Stimulated activated CD8-positive, alpha-beta memory T cell treated with anti-CD3 and anti-CD28 coated beads, Interleukin-2, amount 100 ng/mL, for 1 hour (primary cell): ENCODE measurements around the gene TTLL9.

Experiments used
- DNase-seq, 2 donors: peaks; one replicate each; pipeline ENCODE4 v3.0.0-alpha.2; 2020; ENCODE audit warnings: low read depth in 2 of 2

TTLL9 gene

GRCh38 chr20:31945785-31946184, 75.4 kb downstream of the TTLL9 start:
- DNase-seq: no peak

- DNase-seq: no peak
Measured at GRCh38 chr20:31948008-31948407, 77.6 kb downstream of the TTLL9 start.

GRCh38 chr20:31949877-31950646, 79.6 kb downstream of the TTLL9 start:
- no peak for DNase-seq

DNA sequence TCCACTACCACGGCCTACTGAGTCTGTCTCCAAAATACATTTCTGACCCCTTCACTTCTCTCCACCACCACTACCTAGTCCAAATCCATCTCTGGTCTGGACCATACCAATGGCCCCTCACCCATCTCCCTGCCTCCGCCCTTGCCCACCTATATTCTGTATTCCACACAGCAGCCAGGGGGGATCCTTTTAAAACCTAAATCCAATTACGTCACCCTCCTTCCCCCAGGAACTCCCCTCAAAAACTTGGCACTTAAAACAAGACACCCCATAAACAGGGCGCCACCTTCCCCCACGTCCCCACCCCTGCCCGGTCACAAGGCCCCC, 80.7 kb downstream of the TTLL9 start:
- no peak for DNase-seq

GRCh38 chr20:31951530-31952453, 81.4 kb downstream of the TTLL9 start, which contains the start of gene PDRG1:
TSS of gene PDRG1 (minus strand) at chr20:31952046. CDS start at chr20:31951961, 85 bp downstream.
- peak; percentile 95 to 96 for DNase-seq

- no peak for DNase-seq
Measured at GRCh38 chr20:31953556-31954148, 83.2 kb downstream of the TTLL9 start.

DNA sequence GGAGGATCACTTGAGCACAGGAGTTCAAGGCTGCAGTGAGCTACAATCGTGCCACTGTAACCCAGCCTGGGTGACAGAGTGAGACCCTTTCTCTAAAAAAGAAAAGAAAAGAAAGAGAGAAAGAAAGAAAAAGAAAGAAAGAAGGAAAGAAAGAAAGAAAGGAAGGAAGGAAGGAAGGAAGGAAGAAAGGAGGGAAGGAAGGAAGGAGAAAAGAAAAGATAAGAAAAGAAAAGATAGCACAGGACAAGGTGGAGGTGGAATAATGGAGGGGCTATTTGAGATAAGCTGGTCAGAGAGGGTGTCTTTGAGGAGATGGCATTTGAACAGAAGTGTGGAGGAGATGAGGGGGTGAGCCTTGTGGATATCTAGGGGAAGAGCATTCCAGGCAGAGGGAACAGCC, 84.1 kb downstream of the TTLL9 start:
- DNase-seq: no peak

DNA sequence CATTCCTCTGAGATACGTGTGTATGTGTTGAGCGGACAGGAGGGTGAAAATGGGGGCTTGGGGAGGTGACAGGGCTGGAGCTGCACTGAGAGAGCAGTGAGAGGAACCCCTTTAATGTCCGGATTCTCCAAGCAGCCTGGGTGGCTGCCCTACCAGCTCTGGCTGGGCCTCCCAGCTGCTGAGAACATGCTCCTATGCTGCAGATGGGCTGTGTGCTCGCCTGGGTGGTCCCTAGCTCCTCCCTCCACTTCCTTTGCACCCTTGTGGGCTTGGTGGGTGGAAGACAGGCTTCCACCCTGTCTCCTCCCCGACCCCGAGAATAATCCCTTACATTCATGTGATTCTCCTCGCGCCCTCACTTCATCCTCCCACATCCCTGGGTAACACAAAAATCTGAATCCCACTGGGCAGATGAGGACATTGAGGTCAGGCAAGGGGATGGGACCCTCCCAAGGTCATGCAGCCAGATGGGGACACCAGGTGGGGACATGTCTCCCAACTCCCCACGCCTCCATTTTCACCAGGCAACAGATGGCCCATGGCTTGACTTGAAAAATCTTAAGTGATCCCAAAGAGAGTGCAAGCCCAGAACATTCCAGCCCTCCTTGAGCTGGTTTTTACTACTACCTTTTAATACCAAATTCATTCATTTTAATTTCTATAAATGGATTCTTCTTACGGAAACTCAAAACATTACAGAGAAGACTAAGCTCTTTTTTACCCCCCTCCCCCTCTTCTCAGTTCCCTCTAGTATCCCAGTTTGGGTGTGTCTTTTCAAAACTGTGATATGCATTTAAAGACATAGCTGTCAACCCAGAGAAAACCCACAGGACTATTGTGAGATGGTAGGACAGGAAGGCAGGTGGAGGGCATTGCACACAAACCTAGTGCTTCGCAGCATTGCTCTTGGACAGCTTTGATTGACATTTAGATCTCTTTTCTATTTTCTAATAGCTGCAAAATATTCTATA, 86.4 kb downstream of the TTLL9 start:
- DNase-seq: no peak

- DNase-seq: no peak
Measured at GRCh38 chr20:31962761-31963160, 92.3 kb downstream of the TTLL9 start.

DNA sequence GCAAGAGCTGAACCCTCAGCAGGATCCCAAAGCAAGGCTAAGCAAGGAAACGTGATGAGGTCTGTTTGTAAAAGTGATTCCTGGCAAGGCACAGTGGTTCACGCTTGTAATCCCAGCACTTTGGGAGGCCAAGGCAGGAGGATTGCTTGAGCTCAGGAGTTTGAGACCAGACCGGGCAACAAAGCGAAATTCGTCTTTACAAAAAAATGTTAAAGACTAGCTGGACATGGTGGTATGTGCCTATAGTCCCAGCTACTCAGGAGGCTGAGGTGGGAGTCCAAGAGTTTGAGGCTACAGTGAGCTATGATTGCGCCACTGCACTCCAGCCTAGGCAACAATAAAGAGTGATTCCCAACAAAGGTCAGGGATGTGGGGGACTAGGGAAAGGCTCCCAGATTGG, 93.5 kb downstream of the TTLL9 start:
- DNase-seq: no peak

DNA sequence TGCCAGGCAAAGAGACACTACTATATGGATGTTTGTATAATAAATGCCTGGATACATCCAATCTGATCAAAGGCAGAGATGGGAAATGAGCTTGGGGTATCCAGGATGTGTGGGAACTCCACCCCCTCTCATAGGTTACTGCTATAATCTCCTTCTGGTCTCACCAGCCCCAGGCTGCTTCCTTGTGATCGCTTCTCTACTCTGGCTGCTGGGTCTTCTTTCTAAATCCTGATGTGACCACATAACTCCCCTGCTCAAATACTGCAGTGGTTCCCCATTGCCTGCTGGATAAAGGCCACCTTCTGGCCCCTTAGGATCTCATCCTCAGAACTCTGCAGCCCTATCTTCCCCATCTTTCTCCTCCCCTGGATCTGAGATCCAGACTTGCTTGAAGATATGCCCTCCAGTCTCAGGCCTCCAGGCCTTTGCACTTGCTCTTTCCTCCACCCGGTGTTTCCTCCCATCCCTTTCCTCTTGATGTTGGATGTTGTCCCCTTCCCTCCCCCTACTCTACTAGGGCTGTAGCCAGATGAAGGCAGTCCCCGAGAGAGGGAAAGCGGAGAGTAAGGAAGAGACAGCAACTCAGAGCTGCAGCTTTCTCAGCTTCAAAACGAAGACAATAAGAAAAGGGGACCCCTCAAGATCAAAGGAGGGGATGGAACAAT, 96.7 kb downstream of the TTLL9 start:
- DNase-seq: no peak

DNA sequence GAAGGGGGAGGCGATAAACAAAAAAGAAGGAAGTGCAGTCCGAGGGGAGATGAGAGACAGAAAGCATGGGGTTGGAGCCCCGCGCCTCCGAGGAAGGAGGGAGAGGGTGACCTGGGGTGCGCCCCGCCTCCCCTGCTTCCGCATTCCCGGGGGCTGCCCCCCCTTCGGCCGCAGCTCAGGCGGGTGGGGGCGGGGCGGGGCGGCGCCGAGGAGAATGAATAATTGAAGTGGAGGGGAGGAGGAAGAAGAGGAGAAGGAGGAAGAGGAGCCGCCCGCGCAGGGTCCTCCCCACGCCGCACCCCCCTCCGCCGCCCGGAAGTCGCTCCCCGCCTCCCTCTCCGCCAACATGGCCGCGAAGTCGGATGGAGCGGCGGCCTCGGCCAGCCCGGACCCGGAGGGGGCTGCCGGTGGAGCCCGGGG, 97.4 kb downstream of the TTLL9 start, which contains the start of gene XKR7:
TSS of gene XKR7 (plus strand) at position 322 of the 420 bp plus-strand sequence. CDS start at position 347, 25 bp downstream.
- DNase-seq: no peak

- DNase-seq: peak; percentile 61 to 69
Measured at GRCh38 chr20:31968291-31969126, 98.1 kb downstream of the TTLL9 start.

- no peak for DNase-seq
Measured at GRCh38 chr20:31969991-31970390, 99.6 kb downstream of the TTLL9 start.

DNA sequence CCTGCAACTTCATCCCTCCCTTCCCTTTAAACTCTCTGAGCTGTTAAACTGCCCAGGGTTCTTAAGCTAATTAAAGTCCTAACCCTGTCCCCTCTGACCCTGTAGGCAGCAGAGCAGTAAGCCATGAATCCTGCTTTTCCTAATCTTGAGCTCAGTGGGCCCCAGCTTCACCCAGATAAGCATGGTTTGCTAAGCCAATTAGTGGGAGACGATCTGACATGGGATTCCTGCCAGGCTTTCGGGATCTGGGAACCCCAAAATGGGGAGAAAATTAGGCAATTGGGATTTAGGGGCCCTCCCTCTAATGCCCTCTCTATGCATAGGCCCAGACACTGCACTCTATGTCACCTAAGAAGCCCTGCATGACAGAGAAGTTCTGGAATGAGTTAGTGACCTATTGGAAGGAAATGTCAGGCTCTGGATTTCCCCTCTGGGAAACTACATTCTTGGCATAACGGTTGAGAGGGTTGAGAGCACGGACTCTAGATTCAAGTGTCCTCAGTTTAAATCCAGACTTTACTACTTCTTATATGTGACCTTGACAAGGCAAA, 102.1 kb downstream of the TTLL9 start:
- no peak for DNase-seq

DNA sequence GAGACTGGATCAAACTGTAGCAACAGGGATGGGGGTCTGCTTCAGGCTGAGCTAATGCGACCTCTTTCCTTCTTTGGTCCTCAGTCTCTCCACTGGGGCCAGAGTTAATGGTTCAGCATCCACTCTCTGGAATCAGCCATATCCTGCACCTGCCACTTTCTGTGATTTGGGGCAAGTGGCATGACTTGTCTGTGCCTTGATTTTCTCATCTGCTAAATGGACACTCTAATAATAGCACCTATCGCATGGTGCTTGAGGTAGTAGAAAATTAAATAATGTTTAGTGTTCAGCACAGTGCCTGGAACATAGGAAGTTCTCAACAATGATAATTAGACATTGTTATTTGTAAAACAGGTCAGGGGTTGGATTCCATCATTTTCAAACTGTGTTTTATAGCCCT, 103.9 kb downstream of the TTLL9 start:
- no peak for DNase-seq

- DNase-seq: no peak
Measured at GRCh38 chr20:31974951-31975487, 104.6 kb downstream of the TTLL9 start.

DNA sequence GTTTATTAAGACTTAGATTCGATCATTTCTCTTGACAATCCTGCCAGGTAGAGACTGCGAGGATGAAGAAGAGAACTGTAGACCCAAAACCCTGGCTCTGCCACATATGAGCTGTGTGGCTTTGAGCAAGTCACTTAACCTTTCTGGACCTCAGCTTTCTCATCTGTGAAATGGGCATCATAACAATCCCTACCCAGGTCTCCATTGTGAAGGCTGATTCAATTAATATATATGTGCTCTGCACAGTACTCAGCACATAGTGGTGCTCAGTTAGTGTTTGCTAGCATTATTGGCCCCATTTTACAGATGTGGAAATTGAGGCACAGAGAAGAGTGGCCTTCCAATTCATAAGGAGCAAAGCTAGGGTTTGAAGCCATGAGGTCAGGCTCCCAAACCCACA, 105.4 kb downstream of the TTLL9 start:
- DNase-seq: no peak

- no peak for DNase-seq
Measured at GRCh38 chr20:31977080-31977479, 106.6 kb downstream of the TTLL9 start.
